Stimulated activated CD8-positive, alpha-beta memory T cell treated with anti-CD3 and anti-CD28 coated beads, Interleukin-7, amount 100 ng/mL, for 1 hour (primary cell): ENCODE measurements around the gene ARMC5.
"Not testable (repeated sequence)": the region's sequence is repeated elsewhere in the genome, so short reads cannot be mapped to it uniquely, and the experiment has no call there.

Experiments
- DNase-seq, 2 donors: peaks; one replicate each; pipeline ENCODE4 v3.0.0-alpha.2; 2020; ENCODE audit warnings: low read depth in 2 of 2

Gene ARMC5

DNA sequence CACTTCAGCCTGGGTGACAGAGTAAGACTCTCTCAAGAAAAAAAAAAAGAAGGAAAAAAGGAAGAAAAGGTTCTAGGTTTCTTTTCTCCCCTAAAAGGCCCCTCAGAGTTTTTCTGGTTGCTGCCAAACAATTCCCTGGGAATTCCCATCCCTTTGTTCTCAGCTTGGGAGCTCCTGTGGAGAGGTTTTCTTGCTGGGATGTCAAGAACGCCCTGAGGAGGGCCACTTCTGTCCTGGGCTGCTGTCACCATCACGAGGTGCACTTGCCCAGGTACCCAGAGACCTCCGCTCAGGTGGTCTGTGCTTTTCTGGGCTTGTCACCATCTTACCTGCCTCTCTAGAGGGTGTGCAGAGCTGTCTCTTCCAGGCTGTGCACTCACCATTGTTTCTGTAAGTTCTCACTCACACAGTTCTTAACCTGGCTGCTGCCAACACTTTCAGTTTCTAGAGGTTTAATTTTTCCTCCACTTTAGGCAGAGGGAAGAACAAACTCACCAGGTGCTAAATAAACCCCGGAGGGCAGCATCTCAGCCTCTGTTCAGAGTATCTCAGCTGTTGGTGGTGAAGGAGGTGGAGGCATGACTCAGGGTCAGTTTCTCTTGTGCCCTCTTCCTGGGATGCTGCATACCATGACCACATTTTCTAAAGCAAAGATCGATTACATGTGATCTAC, 28.8 kb upstream of the ARMC5 start:
- DNase-seq, result no peak

DNA sequence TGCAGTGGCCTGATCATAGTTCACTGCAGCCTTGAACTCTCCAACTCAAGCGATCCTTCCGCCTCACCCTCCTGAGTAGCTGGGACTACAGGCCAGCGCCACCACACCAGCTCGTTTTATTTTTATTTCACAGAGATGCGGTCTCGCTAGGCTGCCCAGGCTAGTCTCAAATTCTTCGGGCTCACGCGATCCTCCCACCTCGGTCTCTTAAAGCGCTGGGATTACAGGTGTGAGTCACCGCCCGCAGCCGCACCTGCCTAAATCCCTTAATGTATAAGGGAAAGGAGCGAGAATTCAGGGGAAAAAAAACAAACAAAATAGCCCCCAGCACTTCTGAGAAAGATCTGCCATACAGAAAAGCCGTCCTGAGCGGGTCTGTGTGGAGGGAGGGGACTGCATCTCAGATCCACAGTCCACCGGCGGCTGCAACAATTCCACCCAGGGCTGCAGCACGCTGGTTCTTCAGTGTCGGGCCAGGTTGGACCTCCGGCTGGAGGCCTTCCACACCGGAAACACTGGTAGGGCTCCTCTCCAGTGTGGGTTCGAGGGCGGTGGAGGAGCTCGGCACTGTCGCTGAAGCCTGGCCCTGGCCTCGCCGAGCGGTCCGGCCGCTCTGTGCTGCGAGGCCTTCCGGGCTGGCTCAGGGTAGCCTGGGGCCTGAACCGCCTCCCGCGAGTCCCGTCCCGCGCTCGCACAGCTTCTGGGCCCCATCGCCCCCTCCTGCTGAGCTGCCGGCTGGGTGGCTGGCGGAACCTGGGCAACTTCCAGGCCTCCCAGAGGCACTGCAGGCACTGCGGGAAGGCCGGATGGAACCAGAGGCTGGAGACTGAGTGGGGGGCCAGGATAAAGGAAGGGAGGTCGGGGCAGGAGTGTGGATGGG, 23.7 kb upstream of the ARMC5 start:
- DNase-seq, result no peak

DNA sequence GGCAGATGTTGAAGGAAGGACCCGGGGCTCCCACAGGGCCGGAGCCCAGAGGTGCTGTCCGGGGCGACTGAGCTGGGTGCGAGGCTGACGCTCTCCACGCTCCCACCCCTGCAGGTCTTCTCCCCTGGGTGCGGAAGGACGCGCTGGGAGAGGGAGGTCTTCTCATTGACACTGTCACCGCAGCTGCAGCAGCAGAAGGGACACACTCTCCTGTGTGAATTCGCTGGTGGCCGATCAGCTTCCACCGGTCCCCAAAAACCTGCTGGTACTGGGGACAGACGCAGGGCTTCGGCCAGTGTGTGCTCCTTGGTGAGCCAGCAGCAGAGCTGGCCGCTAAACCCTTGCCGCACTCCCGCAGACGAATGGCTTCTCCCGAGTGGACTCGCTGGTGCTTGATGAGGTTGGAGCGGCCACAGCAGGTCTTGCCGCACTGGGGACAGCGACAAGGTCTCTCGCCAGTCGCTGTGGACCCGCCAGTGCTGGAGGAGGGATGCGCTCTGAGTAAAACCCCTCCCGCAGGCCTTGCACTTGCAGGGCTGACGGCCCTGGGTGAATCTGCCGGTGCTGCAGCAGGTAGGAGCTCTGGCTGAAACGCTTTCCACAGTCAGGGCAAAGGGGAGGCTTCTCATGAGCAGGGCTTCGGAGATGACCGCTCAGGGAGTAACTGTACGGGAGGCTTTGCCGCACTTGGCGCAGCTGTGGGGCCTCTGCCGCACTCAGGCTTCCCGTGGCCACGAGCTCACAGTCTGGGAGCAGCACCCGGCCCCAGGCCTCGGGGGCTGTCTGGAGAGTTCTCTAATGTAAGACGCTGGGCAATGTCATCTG, 22.9 kb upstream of the ARMC5 start:
- no peak for DNase-seq

DNA sequence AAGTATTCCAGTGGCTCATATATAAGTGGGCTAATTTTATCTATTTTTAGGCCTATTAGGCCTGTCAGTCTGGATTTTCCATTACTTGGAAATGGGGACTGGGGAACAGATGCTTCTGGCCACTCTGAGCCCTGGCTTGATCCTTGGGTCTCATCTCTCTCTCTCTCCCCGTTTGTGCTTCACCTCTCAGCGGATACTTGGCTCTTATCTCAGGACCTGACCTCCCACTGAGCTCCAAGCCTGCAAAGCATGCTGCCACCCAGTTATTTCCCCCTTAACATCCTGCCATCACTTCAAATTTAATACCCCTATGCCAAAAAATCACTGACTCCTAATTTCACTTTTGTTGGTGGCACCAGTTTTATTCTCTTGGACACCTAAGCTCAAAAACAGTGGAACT, 20.9 kb upstream of the ARMC5 start:
- DNase-seq, result no peak

DNA sequence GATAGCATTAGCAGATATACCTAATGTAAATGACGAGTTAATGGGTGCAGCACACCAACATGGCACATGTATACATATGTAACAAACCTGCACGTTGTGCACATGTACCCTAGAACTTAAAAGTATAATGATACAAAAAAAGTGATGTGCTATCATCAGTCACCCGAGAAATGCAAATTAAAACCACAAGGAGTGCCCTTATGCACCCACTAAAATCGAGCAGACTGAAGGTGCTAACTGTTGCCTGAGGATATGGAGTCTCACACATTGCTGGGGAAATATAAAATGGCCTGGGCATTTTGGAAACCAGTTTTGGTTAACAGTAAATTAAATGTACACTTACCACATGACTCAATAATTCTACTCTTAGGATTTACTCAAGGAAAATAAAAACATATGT, 20.3 kb upstream of the ARMC5 start:
- not testable (repeated sequence) for DNase-seq

DNA sequence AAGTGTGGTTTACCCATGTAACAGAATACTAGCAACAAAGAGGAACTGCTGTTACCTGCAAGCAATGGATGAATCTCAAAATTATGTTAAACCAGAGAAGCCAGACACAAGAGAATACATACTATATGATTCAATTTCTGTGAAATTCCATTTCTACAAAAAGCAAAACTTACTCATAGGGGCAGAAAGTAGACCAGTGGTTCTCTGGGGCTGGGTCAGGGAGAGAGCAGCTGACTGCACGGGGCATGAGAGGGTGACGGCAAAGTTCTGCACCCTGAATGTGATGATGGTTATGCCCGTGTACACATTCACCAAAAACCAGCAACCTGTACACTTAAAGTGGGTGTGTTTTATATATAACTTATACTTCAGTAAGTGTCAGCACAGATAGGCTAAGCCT, 19.8 kb upstream of the ARMC5 start:
- no peak for DNase-seq

DNA sequence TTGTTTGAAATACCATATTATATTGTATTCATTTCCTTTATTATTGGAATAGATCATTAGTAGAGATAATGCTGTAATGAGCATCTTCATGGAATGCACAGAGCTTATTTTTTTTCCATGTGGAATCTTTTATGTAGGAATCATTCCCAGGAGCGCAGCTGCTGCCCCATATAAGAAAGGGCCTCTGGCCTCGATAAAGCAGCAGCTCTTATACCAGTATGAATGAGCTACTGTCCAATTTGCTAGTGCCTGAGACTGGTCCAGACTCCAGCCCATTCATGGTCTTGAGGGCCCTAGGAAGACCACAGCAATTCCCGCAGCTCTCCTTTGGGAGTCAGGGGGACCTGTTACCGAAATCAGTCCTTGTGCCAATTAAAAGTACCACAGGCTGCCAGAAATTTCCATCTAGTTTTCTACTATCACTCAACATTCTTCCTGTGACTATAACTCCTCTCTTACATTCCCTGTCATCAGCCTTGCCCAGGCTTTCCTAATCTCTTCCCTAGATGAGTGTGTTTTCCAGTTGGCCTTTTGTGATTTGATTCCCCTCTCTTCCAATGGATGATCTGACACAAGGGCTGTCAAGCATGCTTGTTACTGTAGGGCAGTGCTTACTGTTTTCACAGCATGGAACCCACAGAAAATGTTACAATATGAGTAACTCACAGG, 18.7 kb upstream of the ARMC5 start:
- DNase-seq, result no peak

DNA sequence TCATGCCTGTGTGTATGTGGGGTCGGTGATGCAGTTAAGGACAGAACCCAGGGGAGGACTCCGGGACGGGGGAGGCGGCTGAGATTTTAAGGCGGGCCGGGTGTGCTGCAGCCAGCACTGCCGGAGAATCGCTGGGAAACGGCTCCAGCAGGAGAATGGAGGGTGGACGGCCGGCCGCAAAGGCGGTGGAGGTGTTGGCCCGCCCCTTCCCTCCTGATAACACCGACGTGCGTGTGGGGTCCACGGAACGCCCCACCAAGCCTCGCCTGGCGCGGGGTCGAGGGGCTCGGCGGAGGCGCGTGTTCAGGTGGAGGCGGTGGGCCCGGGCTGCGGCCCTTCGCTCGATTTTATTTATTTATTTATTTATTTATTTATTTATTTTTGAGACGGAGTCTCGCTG, 17.3 kb upstream of the ARMC5 start:
- no peak for DNase-seq

DNA sequence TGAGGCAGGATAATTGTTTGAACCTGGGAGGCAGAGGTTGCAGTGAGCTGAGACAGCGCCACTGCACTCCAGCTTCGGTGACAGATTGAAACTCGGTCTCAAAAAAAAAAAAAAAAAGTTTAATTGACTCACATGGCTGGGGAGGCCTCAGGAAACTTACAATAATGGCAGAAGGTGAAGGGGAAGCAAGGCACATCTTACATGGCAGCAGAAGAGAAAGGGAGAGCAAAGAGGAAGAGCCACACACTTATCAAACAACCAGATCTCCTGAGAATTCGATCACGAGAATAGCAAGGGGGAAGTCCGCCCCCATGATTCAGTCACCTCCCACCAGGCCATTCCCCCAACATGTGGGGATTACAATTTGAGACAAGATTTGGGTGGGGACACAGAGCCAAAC, 13.4 kb upstream of the ARMC5 start:
- not testable (repeated sequence) for DNase-seq

DNA sequence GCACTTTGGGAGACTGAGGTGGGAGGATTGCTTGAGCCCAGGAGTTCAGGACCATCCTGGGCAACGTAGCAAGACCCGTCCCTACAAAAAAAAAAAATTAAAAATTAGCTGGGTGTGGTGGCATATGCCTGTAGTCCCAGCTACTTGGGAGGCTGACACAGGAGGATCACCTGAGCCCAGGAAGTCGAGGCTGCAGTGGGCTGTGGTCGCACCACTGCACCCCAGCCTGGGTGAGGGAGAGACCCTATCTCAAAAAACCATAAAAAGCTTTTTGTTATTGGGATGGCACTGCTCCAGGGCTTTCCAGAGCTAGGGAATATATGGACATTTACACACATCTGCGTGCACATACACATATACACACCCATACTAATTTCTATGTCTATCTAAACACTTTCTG, 8.1 kb upstream of the ARMC5 start:
- DNase-seq, result no peak

DNA sequence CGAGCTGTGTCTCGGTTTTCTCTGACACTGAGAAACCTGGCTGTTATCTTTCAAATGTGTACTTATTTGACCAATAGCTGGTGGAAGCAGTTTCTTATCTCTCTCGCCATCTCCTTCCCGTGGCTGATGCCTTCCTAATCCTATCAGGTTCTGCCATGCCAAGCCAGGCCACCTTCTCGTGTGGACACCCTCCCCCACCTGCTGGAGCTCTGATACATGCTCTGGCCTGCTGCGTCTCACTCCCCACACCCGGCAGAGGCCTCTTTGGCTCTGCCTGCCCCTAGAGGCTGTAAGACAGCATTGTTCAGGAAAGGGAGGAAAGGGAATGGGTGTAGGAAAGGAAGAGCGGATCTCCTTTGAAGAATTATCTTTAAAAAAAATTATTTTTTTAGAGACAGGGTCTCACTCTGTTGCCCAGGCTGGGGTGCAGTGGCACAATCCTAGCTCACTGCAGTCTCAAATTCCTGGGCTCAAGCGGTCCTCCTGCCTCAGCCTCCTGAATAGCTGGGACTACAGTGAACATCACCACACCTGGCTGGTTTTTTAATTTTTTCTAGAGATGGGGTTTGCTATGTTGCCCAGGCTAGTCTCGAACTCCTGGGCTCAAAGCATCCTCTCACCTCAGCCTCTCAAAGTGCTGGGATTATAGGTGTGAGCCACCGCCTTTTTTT, 7.5 kb upstream of the ARMC5 start:
- no peak for DNase-seq

DNA sequence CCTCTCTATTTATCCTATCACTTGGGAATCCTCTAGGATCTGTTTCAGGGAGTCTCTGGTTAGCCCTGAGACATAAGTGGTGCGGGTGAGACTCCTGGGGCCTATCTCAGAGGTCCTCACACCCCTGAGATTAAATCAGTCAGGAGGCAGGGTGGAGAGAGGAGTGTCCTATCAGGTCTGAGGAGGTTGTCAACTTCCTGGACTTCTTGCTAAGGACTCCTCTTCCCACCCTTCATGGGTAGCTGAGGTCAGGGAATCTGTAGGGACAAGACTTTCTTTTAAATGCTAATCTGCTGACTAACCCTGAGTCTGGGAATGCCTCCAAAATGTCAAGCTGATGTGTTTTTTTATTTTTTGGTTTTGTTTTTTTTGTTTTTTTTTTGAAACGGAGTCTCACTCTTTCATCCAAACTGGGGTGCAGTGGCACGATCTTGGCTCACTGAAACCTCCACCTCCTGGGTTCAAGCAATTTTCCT, 6.6 kb upstream of the ARMC5 start:
- no peak for DNase-seq

DNA sequence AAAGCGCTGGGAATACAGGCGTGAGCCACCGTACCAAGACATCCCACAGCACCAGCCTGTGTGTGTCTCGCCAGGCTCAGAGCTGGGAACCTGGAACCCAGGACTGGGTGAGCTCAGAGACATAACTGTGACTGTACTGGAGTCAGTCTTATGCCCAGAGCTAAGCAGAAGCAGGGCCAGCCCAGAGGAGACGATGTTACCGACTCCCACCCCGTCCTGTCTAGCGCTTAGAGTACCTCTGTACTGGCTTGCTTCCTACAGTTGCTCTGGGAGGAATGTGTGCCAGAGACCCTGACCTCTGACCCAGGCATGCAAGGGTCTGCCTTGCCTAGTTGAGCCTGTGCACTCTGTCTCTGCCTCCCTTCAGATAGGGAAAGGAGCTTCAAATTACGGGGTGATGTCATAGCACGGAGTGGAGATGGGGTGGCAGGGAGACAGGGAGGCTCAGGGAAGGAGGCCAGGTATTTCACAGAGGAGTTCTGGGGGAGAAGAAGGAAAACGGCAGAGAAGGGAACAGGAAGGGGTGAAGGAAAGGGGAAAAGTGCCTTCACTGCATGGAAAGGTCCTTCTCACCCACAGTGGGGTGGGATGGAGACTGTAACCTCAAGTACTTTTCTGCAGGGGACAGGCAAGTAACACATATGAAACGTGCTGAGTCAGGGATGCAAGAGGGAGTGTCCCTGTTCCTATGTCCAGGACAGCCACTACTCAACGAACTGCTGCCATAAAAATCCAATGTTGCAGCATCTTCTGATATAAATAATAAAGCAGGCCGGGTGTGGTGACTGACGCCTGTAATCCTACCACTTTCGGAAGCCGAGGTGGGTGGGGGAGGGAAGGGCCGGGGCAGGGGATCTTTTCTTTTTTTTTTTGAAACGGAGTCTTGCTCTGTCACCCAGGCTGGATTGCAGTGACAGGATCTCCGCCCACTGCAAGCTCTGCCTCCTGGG, 5.8 kb upstream of the ARMC5 start:
- DNase-seq, result no peak

DNA sequence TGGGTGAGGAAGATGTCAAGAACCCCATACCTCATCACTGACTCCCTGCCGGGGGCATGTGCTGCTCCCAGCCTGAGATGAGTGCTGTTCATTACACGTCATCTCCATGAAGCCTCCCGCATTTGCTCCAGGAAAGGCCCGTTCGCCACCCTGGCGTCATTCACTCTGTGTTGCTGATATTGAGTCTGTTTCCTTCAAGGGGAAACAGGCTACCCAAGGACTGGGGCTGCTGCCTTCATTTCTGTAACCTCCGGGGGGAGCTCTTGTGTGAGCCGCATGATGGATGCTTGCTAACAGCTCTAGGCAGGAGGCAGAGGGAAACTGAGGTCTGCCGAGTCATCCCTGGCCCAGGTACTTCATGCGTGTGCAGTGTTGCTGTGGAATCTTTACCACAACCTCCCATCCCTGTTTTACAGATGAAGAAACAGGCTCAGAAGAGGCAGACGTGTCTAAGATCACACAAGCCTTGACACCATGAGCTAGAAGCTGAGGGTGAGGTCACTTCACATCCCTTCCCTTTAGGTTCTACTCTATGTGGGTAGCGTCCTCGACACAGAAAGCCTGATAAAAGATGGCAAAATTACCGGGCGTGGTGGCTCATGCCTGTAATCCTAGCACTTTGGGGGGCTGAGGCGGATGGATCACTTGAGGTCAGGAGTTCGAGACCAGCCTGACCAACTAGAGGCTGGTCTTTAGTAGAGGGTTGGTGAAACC, 3.5 kb upstream of the ARMC5 start:
- no peak for DNase-seq

DNA sequence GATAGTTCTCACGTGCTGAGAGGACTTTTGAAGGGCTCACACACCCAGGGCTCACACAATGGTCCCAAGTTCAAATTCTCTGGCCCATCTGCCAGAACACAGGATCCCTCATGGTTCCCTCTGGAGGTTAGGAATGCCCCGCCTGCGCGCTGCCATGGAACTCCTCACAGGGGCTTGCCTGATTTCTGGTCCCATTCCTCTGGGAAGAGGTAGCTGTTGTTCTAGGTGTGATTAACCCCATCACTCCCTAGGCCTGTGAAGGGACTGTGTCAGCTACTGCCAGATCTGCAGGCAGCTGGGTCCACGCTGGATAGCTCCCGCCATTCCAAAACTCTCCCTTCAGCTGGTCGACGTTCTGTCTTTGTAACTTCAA, 2.3 kb upstream of the ARMC5 start:
- DNase-seq, result no peak

DNA sequence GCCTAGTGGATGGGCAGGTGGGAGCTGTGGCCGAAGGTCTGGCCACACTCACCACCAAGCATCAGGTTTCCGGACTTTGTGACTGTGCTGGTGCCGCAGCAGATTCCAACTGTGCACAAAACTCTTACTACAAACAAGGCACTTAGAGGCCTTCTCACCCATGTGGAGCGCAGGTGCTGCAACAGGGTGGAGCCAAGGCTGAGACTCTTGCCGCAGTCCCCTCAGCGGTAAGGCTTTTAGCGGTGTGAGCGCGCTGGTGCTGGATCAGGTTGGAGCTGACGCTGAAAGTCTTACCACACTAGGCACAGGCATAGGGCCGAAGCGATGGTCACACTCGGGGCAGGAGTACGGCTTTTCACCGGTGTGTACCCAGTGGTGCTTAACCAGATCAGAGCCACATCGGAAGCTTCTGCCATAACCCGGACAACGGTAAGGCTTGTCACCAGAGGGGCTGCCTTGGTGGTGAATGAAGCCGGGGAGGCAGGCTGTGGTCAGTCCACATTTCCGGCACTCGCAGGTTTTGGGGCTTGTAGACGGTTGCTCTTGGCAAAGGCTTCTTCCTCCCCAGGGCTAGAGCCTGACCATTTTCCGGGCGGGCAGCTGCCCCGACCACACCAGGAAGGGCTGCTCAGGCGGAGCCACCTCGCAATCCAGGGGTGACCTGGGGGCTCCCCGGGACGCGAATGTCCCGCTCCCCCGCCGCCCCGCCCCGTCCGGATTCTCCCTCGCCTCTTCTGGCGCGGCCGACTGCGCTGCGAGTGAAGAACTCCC, 1.0 kb upstream of the ARMC5 start:
- peak in 1 of 2 donors; percentile 19 for DNase-seq

DNA sequence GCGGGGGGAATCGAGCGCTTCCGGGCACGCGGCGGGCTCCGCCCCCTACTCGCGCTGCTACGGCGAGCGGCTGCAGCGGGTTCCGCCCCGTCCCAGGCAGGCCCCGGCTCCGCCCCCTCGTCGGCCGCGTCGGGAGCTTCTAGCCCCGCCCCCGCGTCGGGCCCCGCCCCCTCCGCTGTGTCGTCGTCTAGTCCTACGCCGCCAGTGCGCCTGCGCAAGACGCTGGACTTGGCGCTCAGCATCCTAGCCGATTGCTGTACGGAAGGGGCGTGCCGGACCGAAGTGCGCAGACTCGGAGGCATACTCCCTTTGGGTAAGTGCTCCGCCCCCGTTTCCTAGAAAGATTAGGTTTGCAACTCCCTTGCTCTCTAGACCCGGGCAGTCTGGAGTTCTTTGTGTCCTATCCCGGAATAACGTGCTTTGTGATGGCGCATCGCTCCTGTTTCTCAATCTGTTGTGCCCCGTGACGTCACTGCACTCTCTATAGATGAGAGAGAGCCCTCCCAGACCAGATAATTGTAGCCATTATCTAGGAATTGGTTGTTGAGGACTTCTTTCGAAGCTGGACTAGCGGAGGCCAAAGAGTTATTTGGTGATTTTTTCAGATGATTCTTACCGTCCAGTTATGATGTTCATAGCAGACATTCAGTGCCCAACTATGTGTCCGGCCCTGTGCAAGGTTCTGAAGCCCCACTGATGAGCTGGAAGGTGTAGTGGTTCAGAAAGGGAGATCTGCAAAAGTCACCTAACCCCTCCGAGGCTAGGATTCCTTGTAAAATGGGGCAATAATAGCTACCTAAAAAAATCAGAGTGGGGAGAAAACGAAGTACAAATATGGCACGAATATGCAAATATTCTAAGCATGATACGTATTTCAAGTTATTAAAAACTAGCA, 633 bp downstream of the ARMC5 start:
- peak; percentile 100 for DNase-seq

DNA sequence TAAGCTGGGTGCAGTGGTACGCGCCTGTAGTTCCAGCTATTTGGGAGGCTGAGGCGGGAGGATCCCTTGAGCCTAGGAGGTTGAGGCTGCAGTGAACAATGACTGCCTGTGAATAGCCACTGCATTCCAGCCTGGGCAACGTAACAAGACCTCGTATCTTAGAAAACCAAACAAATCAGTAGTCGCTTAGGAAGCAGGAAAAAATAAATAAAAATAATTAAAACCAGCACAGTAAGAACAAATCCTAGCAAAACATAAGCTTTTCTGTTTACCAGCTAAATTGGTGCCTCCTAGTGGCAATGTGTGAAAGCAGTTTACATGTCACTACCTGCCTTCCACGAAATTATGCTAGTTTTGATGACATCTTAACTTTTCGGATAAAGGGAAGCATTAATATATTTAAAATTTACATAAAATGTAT, 1.3 kb downstream of the ARMC5 start:
- no peak for DNase-seq
